HepG2 (cell line): ENCODE data around the gene DOCK4. TPM values are rescaled to one million over a fixed set of nuclear protein-coding genes. Genes with fewer than 3 reads are reported as not detected.

Experiments
- ATAC-seq: fragments of 200-7000 bp; cut with Tn5 transposase; 3 replicates; pipeline ENCODE4 v1.9.1; 2020; ENCODE audit warnings: mild to moderate bottlenecking, moderate library complexity
- BruUV-seq: library from RNA; stranded (reverse); fragments of 400-500 nt; replicated peaks from 2 replicates; lab custom pipeline; 2021; lab: Mats Ljungman, UMichigan
- CTCF ChIA-PET: fragments of 300-600 bp; formaldehyde crosslinking; extraction: SDS; loops from one replicate; lab custom pipeline; 2021; ENCODE audit warnings: low total read pairs, inconsistent platforms, low intra/inter-chr PET ratio; lab: Yijun Ruan, JAX
- POLR2A ChIA-PET: fragments of 350-600 bp; sonication (Branson Sonifier 250); formaldehyde crosslinking; loops from one replicate; lab custom pipeline; 2020; ENCODE audit warnings: antibody characterized with exemption, inconsistent platforms; lab: Yijun Ruan, JAX
- DNase-seq: peaks from one replicate; pipeline ENCODE4 v3.0.0-alpha.2; 2015; ENCODE audit warnings: low spot score
- FAIRE-seq: peaks from 3 replicates; lab custom pipeline; 2011; peaks lifted over from hg19 to GRCh38; lab: Jason Lieb, UNC
- H2AFZ ChIP-seq: one replicate; pipeline ENCODE4 v1.6.1; 2011; ENCODE audit warnings: low read length, inconsistent platforms
- H3K27ac ChIP-seq: fragments of 300-600 bp; 3 replicates; pipeline ENCODE4 v1.8.0; 2011; ENCODE audit warnings: mixed run types, mild to moderate bottlenecking, mixed read lengths, low read length, inconsistent platforms; ENCODE audit not compliant: insufficient read depth; ENCODE audit errors: extremely low read length
- H3K27me3 ChIP-seq, 2 experiments: fragments of 200-600 bp in 1 of 2; 2 replicates in 1 of 2; 3 replicates in 1 of 2; pipeline versions ENCODE4 v1.6.0 to v1.8.0; 2011; ENCODE audit warnings: low read length in 2 of 2, mild to moderate bottlenecking in 2 of 2, moderate library complexity in 2 of 2, inconsistent platforms in 1 of 2; ENCODE audit not compliant: insufficient read depth in 2 of 2, control insufficient read depth in 1 of 2
- H3K36me3 ChIP-seq, 2 experiments: fragments of 200-600 bp in 1 of 2; replicated peaks in 1 of 2; 2 replicates in 1 of 2; 3 replicates in 1 of 2; pipeline versions ENCODE4 v1.5.1 to v1.8.0; 2011; ENCODE audit warnings: low read length in 2 of 2, inconsistent platforms in 1 of 2; ENCODE audit not compliant: insufficient read depth in 2 of 2, control insufficient read depth in 1 of 2
- H3K4me1 ChIP-seq: 2 replicates; pipeline ENCODE4 v1.5.1; 2012; ENCODE audit warnings: low read length, inconsistent platforms; ENCODE audit not compliant: insufficient read depth
- H3K4me2 ChIP-seq: 2 replicates; pipeline ENCODE4 v1.6.0; 2011; ENCODE audit warnings: low read depth, low read length, inconsistent platforms
- H3K4me3 ChIP-seq, 3 experiments: fragments of 200-600 bp in 1 of 3; sonication (generic), shearing (Covaris generic) in 1 of 3; replicated peaks in 1 of 3; 2 replicates each; pipeline ENCODE4 v1.5.1; 2011 to 2016; ENCODE audit warnings: low read length in 3 of 3, inconsistent platforms in 2 of 3, low read depth in 2 of 3, mild to moderate bottlenecking in 2 of 3, control low read depth in 1 of 3, mixed read lengths in 1 of 3; ENCODE audit not compliant: insufficient read depth in 1 of 3
- H3K79me2 ChIP-seq: one replicate; pipeline ENCODE4 v1.6.1; 2011; ENCODE audit warnings: low read length, inconsistent platforms; ENCODE audit not compliant: insufficient read depth
- H3K9ac ChIP-seq: 2 replicates; pipeline ENCODE4 v1.6.0; 2011; ENCODE audit warnings: mild to moderate bottlenecking, low read depth, low read length, inconsistent platforms; ENCODE audit not compliant: insufficient read depth
- H3K9me3 ChIP-seq: 2 replicates; pipeline ENCODE4 v1.5.1; 2012; ENCODE audit warnings: mild to moderate bottlenecking, low read length
- H4K20me1 ChIP-seq: 2 replicates; pipeline ENCODE4 v1.6.0; 2011; ENCODE audit warnings: inconsistent platforms, mild to moderate bottlenecking, low read length, moderate library complexity; ENCODE audit not compliant: insufficient read depth
- ARHGAP35 ChIP-seq: sonication (generic); formaldehyde crosslinking; IDR thresholded peaks from 2 replicates; pipeline ENCODE4 v1.9.0; 2022; ENCODE audit warnings: mild to moderate bottlenecking, inconsistent platforms, moderate library complexity, missing genetic modification reagents, borderline replicate concordance
- FOXA1 ChIP-seq, 2 experiments: fragments of 450-650 bp in 1 of 2; sonication (generic) in 1 of 2; formaldehyde crosslinking in 1 of 2; IDR thresholded peaks; 2 replicates each; pipeline versions ENCODE4 v1.4.0 to v1.6.1; 2016 to 2020; ENCODE audit warnings: missing genetic modification reagents in 1 of 2
- HDAC2 ChIP-seq: sonication (generic); formaldehyde crosslinking; IDR thresholded peaks from 2 replicates; pipeline ENCODE4 v1.4.0; 2020; ENCODE audit warnings: missing genetic modification reagents
- HIVEP1 ChIP-seq: sonication (generic); formaldehyde crosslinking; IDR thresholded peaks from 2 replicates; pipeline ENCODE4 v1.4.0; 2020; ENCODE audit warnings: mild to moderate bottlenecking, missing genetic modification reagents
- MTF2 ChIP-seq: sonication (generic); formaldehyde crosslinking; IDR thresholded peaks from 2 replicates; pipeline ENCODE4 v1.5.0; 2020; ENCODE audit warnings: missing genetic modification reagents, borderline replicate concordance
- MYNN ChIP-seq: sonication (generic); formaldehyde crosslinking; IDR thresholded peaks from 2 replicates; pipeline ENCODE4 v1.4.0; 2020; ENCODE audit warnings: mild to moderate bottlenecking, low read depth, missing genetic modification reagents
- NFATC3 ChIP-seq: sonication (generic); formaldehyde crosslinking; IDR thresholded peaks from 2 replicates; pipeline ENCODE4 v1.5.1; 2020; ENCODE audit warnings: mild to moderate bottlenecking, missing genetic modification reagents
- PCBP2 ChIP-seq: fragments of 200-400 bp; formaldehyde crosslinking; optimal IDR thresholded peaks from 2 replicates; pipeline ENCODE3; 2018; ENCODE audit warnings: low read length, low read depth; ENCODE audit not compliant: poor library complexity, severe bottlenecking
- RARA ChIP-seq: IDR thresholded peaks from 2 replicates; pipeline ENCODE4 v1.6.1; 2016; ENCODE audit warnings: missing genetic modification reagents, missing compliant biosample characterization
- SMAD1 ChIP-seq: sonication (generic); formaldehyde crosslinking; IDR thresholded peaks from 2 replicates; pipeline ENCODE4 v1.4.0; 2020; ENCODE audit warnings: missing genetic modification reagents, low read depth, mild to moderate bottlenecking, borderline replicate concordance
- SRY ChIP-seq: sonication (generic); formaldehyde crosslinking; IDR thresholded peaks from 2 replicates; pipeline ENCODE4 v1.8.0; 2022; ENCODE audit warnings: mild to moderate bottlenecking, missing genetic modification reagents
- TIGD3 ChIP-seq: sonication (generic); formaldehyde crosslinking; IDR thresholded peaks from 2 replicates; pipeline ENCODE4 v1.5.1; 2020; ENCODE audit warnings: mild to moderate bottlenecking, missing genetic modification reagents, borderline replicate concordance
- ZBTB26 ChIP-seq: IDR thresholded peaks from 2 replicates; pipeline ENCODE4 v1.6.1; 2016; ENCODE audit warnings: missing compliant biosample characterization, missing genetic modification reagents, borderline replicate concordance
- ZNF207 ChIP-seq: fragments of 450-650 bp; IDR thresholded peaks from 2 replicates; pipeline ENCODE4 v1.6.1; 2016; ENCODE audit warnings: antibody characterized with exemption, borderline replicate concordance
- ZNF652 ChIP-seq: IDR thresholded peaks from 2 replicates; pipeline ENCODE4 v1.6.1; 2016; ENCODE audit warnings: low read depth, borderline replicate concordance
- WGBS: methylation state at CpG from one replicate; pipeline ENCODE4 v1.1.6; 2017; ENCODE audit warnings: low lambda C conversion rate; 5-methylcytosine and 5-hydroxymethylcytosine counted together
- in situ Hi-C: cut with HindIII; loops from 2 replicates; pipeline ENCODE4 v1.10.0; 2017; ENCODE audit warnings: low pct_unique_long_range_greater_than_20kb; ENCODE audit not compliant: extremely low pct_ligation_motif_present
- intact Hi-C: fragments of 100-400 bp; cut with micrococcal nuclease; formaldehyde crosslinking; loops from one replicate; pipeline ENCODE4 v1.10.0; 2022; ENCODE audit not compliant: unreplicated experiment
- polyA plus RNA-seq, 8 experiments: library from polyadenylated mRNA; depleted of rRNA in 3 of 8; stranded (reverse) in 7 of 8; unstranded in 1 of 8; fragments of >200 nt; fragmentation: Illumina TruSeq in 4 of 8; extraction: Trizol in 4 of 8; gene quantifications; 2 replicates each; pipeline versions ENCODE4 v1.2.1 to v1.2.3, GENCODE V29; 2011 to 2016; ENCODE audit warnings: low read depth in 4 of 8, missing spikeins in 1 of 8, mixed read lengths in 1 of 8; ENCODE audit not compliant: insufficient read depth in 1 of 8
- total RNA-seq, 5 experiments: library from RNA; depleted of rRNA; stranded (reverse); fragments of >200 nt; fragmentation: Illumina TruSeq; extraction: Trizol; gene quantifications; 2 replicates each; pipeline ENCODE4 v1.2.3, GENCODE V29; 2016; ENCODE audit warnings: low read depth in 1 of 5

The DOCK4 gene
- total and polyA plus RNA-seq, 2 of the 13 experiments (the other 11 are each of a cell fraction or from before 2014, with no cell fraction given) = 13.5 to 17.4 TPM

GRCh38 chr7:112121318-112121717 is 84.9 kb downstream of the DOCK4 start (continued):
- TF ChIP-seq HDAC2 (CRISPR knock-in tag) = no peak
- no peak for TF ChIP-seq ZNF207
- TF ChIP-seq SMAD1 (CRISPR knock-in tag) = no peak

- 89% methylated on average over 1 of the region's 1 CpG for WGBS
- H3K27ac ChIP-seq = no peak overlapping the region
- ATAC-seq (no peak), FAIRE-seq (no peak), DNase-seq (no peak)
- in situ Hi-C loops = no loop called here
- no peak overlapping the region for H2AFZ ChIP-seq
- no peaks in the 10 kb centered on the region for H3K27me3 ChIP-seq
- intact Hi-C loops = loop anchor here (5.0 kb wide), 1 partner anchor 858 kb away; no protein-coding TSS in a partner anchor
- no peak overlapping the region for H3K4me2 ChIP-seq
- no peaks in the 10 kb centered on the region for H3K9me3 ChIP-seq
- H3K4me3 ChIP-seq = no peak overlapping the region
- ChIA-PET POLR2A (no interaction called here), CTCF (no interaction called here)
- no peak overlapping the region for H3K9ac ChIP-seq
- no TSS peak for BruUV-seq
- peaks cover 21% of the 10 kb centered on the region for H3K79me2 ChIP-seq
- H3K4me1 ChIP-seq = peaks cover 13% of the 10 kb centered on the region
- TF ChIP-seq MTF2 (CRISPR knock-in tag) (no peak), FOXA1 (IDR thresholded peaks at IDR 0.05) (no peak), FOXA1 (CRISPR knock-in tag; IDR thresholded peaks at IDR 0.05) (no peak), ZNF652 (CRISPR knock-in tag) (no peak), HIVEP1 (CRISPR knock-in tag) (no peak), ARHGAP35 (CRISPR knock-in tag) (no peak), PCBP2 (no peak), RARA (CRISPR knock-in tag) (no peak), SRY (CRISPR knock-in tag) (no peak), TIGD3 (CRISPR knock-in tag) (no peak), MYNN (no peak), NFATC3 (CRISPR knock-in tag) (no peak), ZBTB26 (CRISPR knock-in tag) (no peak)
- peaks cover 3% of the 10 kb centered on the region; the same call in 1 of the 2 replicates for H4K20me1 ChIP-seq
- no peaks in the 10 kb centered on the region for H3K36me3 ChIP-seq
Measured at GRCh38 chr7:112120696-112121217, 85.4 kb downstream of the DOCK4 start.
